Left ventricle myocardium inferior (tissue), 1 donor: ENCODE results near the gene SH3GL2. TPM values are rescaled to one million over a fixed set of nuclear protein-coding genes. Genes with fewer than 3 reads are reported as not detected.

ENCODE experiments used
- DNase-seq: peaks from one replicate; pipeline ENCODE4 v3.0.0-alpha.2; 2020
- H3K27ac ChIP-seq: fragments of 200-600 bp; replicated peaks from 2 replicates; pipeline ENCODE4 v1.8.0; 2021
- H3K27me3 ChIP-seq: fragments of 200-600 bp; 2 replicates; pipeline ENCODE4 v1.8.0; 2021; ENCODE audit warnings: low read depth
- H3K36me3 ChIP-seq: fragments of 200-600 bp; 2 replicates; pipeline ENCODE4 v1.8.0; 2021
- H3K4me1 ChIP-seq: fragments of 200-600 bp; 2 replicates; pipeline ENCODE4 v1.8.0; 2021
- H3K4me3 ChIP-seq: fragments of 200-600 bp; 2 replicates; pipeline ENCODE4 v1.8.0; 2021; ENCODE audit warnings: mild to moderate bottlenecking, moderate library complexity
- H3K9me3 ChIP-seq: fragments of 200-600 bp; replicated peaks from 2 replicates; pipeline ENCODE4 v1.8.0; 2021
- intact Hi-C: fragments of 100-400 bp; cut with micrococcal nuclease; formaldehyde crosslinking; loops from one replicate; pipeline ENCODE4 v1.11.0; 2022
- total RNA-seq: library from RNA; stranded (reverse); fragmentation: NEBNext Ultra II Directional; extraction: Animal tissue kit (Norgen Biotek cat#: 25700); gene quantifications from one replicate; pipeline ENCODE4 v1.2.1, GENCODE V29; 2021
- TF ChIP-seq, protein P1 (sequence below): fragments of 200-600 bp; IDR thresholded peaks from 2 replicates; pipeline ENCODE4 v1.8.0; 2021; ENCODE audit warnings: antibody characterized with exemption, mild to moderate bottlenecking, borderline replicate concordance
- donor health status: DM: no; HTN: yes; CAD: no; lungs with severe emphysema.

Gene SH3GL2
- total RNA-seq, 1 donor from 2014 or later: 7.3 TPM

DNA sequence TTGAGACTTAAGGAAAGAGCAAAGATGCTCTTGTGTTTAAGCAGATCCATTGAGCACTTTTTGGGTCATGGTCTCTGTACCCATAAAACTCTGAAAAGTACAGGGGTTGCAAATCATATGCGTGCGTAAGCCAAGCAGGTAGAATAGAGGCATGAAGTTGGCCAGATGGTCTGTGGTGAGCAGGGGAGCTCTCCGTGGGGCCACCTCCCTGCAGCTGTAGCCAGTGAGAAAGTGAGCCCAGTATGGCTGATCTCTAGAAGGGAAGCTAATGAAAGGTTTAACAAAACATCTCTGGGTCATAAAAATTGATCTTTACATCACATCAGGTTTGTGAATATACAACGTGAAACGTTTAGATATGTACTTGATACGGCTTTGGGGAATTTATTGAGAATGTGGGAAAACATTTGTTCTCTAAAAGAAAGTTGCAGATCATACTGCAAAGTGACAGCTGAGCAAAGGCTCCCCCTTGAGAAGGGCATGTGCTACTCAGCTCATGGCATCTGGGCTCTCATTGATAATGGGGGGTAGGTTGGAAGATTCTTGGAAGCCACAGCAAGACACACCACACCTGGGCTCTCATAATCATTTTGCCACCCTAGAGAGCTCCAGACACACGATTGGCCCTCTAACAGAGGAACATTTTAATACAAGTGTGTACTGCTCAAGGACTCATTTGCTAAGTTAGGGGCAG lies 30.6 kb downstream of the SH3GL2 start:
- intact Hi-C loops: no loop called here
- Histone ChIP-seq H3K27me3 (peaks cover 5% of the 10 kb centered on the region), H3K4me3 (no peak overlapping the region), H3K4me1 (peaks cover 10% of the 10 kb centered on the region), H3K36me3 (no peaks in the 10 kb centered on the region), H3K9me3 (no peaks in the 10 kb centered on the region), H3K27ac (no peak overlapping the region)
- DNase-seq: no peak
- TF ChIP-seq, protein P1, sequence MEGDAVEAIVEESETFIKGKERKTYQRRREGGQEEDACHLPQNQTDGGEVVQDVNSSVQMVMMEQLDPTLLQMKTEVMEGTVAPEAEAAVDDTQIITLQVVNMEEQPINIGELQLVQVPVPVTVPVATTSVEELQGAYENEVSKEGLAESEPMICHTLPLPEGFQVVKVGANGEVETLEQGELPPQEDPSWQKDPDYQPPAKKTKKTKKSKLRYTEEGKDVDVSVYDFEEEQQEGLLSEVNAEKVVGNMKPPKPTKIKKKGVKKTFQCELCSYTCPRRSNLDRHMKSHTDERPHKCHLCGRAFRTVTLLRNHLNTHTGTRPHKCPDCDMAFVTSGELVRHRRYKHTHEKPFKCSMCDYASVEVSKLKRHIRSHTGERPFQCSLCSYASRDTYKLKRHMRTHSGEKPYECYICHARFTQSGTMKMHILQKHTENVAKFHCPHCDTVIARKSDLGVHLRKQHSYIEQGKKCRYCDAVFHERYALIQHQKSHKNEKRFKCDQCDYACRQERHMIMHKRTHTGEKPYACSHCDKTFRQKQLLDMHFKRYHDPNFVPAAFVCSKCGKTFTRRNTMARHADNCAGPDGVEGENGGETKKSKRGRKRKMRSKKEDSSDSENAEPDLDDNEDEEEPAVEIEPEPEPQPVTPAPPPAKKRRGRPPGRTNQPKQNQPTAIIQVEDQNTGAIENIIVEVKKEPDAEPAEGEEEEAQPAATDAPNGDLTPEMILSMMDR: no peak

DNA sequence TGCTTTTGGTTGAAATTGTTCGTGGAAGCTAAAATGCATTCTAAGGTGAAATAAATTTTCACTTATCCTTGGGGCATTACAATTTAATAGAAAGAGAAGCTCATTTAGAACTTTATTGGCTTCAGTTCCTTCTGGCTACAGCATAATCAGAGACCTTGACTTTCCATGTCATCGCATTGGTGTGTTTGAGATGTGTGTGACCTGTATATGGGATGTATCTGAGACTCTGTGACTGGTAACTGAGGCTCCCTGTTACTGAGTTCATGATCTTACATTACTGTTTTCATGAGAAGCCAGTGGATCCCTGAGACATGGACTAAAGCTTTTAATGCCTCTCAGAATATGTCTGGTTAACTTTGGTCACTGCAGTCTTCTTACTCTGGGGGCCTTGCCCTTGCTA lies 32.5 kb downstream of the SH3GL2 start:
- H3K27me3 ChIP-seq: peaks cover 5% of the 10 kb centered on the region
- no peak overlapping the region for H3K27ac ChIP-seq
- no peaks in the 10 kb centered on the region for H3K9me3 ChIP-seq
- TF ChIP-seq, protein P1: no peak
- intact Hi-C loops: no loop called here
- H3K4me3 ChIP-seq: no peak overlapping the region
- H3K4me1 ChIP-seq: peaks cover 10% of the 10 kb centered on the region
- no peaks in the 10 kb centered on the region for H3K36me3 ChIP-seq
- DNase-seq: no peak

DNA sequence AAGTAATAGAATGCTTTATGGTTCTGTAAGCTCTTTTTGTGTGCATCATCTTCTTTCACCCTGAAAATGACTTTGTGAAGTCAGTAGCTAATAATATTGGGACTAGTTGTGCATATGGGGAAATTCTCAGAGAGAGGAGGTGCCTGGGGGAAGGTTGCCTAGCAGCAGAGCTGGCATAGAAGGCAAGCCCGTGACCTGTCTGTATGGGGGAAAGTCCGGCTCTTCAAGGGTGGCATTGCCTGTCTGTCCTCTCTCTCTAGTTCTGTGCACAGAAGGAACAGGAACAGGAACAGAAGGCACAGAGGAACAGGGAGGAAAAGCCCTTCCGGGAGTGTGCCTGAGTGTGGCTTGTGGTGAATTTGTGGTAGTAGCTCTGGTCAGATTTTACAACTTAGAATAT lies 33.1 kb downstream of the SH3GL2 start:
- Histone ChIP-seq H3K36me3 (no peaks in the 10 kb centered on the region), H3K4me1 (peaks cover 10% of the 10 kb centered on the region), H3K9me3 (no peaks in the 10 kb centered on the region), H3K4me3 (no peak overlapping the region), H3K27ac (no peak overlapping the region), H3K27me3 (peaks cover 5% of the 10 kb centered on the region)
- DNase-seq: no peak
- TF ChIP-seq, protein P1: no peak
- intact Hi-C loops: no loop called here

DNA sequence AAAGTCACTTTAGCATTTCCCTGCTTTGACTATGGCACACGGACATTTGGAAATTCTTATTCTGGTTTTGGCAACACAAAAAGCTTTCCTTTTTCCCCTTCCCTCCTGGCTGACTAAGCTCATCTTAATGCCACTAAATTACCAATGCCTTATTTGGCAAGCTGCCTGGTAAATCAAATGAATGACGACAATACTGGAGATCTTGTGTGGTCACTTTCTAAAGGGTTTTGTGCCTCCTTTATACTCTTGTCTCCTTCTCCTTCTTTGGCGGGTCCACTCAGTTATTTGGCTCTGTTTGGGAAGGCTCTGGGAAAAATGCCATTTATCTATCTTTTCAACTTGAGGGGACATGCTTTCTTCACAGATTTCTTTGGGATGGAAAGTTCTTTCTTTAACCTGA lies 34.9 kb downstream of the SH3GL2 start:
- TF ChIP-seq, protein P1: no peak
- H3K4me3 ChIP-seq: no peak overlapping the region
- intact Hi-C loops: no loop called here
- H3K27ac ChIP-seq: no peak overlapping the region
- H3K9me3 ChIP-seq: no peaks in the 10 kb centered on the region
- no peaks in the 10 kb centered on the region for H3K36me3 ChIP-seq
- peaks cover 5% of the 10 kb centered on the region for H3K27me3 ChIP-seq
- no peak for DNase-seq
- peaks cover 10% of the 10 kb centered on the region for H3K4me1 ChIP-seq

DNA sequence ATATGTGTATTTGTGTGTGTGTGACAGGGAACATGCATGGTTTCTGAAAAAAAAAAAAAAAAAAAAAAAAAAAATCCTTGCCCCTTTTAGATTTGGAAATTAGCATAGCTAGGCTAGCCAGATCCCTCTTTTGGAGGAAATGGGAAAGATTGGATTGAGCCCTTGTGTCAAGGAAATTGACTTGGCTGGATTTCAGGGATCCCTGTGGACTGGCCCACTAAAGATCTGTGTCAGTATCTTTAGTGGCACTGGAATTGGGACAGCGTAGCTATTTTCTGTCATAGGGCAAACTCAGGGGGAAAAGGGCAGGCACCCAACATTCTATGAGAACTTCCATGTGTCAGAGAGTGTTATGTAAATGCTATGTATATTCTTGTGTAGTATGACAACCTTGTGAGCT lies 35.4 kb downstream of the SH3GL2 start:
- TF ChIP-seq, protein P1: no peak
- H3K9me3 ChIP-seq: no peaks in the 10 kb centered on the region
- no peak for DNase-seq
- no peak overlapping the region for H3K27ac ChIP-seq
- intact Hi-C loops: no loop called here
- H3K27me3 ChIP-seq: peaks cover 5% of the 10 kb centered on the region
- H3K4me1 ChIP-seq: peaks cover 10% of the 10 kb centered on the region
- no peak overlapping the region for H3K4me3 ChIP-seq
- no peaks in the 10 kb centered on the region for H3K36me3 ChIP-seq
